ENCODE measurements around the gene SPIN1. TPM values are rescaled to one million over a fixed set of nuclear protein-coding genes. Genes with fewer than 3 reads are reported as not detected.

SPIN1 gene
- total RNA-seq, 1 experiment from 2014 or later: 76.9 TPM

GRCh38 chr9:88478246-88478645, 90.0 kb downstream of the SPIN1 start:
- TF ChIP-seq CTCF (IDR thresholded peaks at IDR 0.05) (no peak), TCF7L2 (IDR thresholded peaks at IDR 0.05; ENCODE audit: low read depth, low read length) (no peak), POLR2AphosphoS5 (IDR thresholded peaks at IDR 0.05; ENCODE audit: low read depth, low read length) (no peak), REST (IDR thresholded peaks at IDR 0.05; ENCODE audit: insufficient read depth in 1 of 2, low read depth in 2 of 2, low read length in 1 of 2) (no peak), SIN3A (IDR thresholded peaks at IDR 0.05; ENCODE audit: borderline replicate concordance, insufficient read depth, low read depth, low read length) (no peak)
- Histone ChIP-seq H3K9me3 (ENCODE audit: control insufficient read depth, insufficient read depth, low read depth, low read length) (no peaks in the 10 kb centered on the region), H3K27ac (ENCODE audit: low read length) (no peak overlapping the region), H3K4me3 (ENCODE audit: low read depth in 2 of 2, low read length in 2 of 2) (no peak overlapping the region), H3K4me1 (ENCODE audit: control insufficient read depth, insufficient read depth, low read length) (no peaks in the 10 kb centered on the region; the same call in 1 of the 2 replicates), H3K27me3 (ENCODE audit: control insufficient read depth, insufficient read depth, low read length) (no peaks in the 10 kb centered on the region), H3K36me3 (ENCODE audit: control insufficient read depth, insufficient read depth, low read length) (no peaks in the 10 kb centered on the region; the same call in 1 of the 2 replicates)
- ATAC-seq (no peak), DNase-seq (ENCODE audit: low read depth, low spot score) (no peak)
- BruUV-seq (replicated peaks): no TSS peak
- intact Hi-C loops (cut with micrococcal nuclease; ENCODE audit: unreplicated experiment) (no loop called here), in situ Hi-C loops (cut with HindIII; ENCODE audit: low pct_unique_long_range_greater_than_20kb, low sequenced_read_pairs) (no loop called here)
- POLR2A ChIA-PET: no interaction called here
- CTCF ChIA-PET: no interaction called here

- no peak overlapping the region for H3K27ac ChIP-seq (ENCODE audit: low read length)
- CTCF ChIA-PET: no interaction called here
- H3K4me1 ChIP-seq (ENCODE audit: control insufficient read depth, insufficient read depth, low read length): no peaks in the 10 kb centered on the region; the same call in 1 of the 2 replicates
- H3K9me3 ChIP-seq (ENCODE audit: control insufficient read depth, insufficient read depth, low read depth, low read length): no peaks in the 10 kb centered on the region
- no peak for ATAC-seq
- no peak for DNase-seq (ENCODE audit: low read depth, low spot score)
- no peak overlapping the region for H3K4me3 ChIP-seq (ENCODE audit: low read depth in 2 of 2, low read length in 2 of 2)
- BruUV-seq (replicated peaks): no TSS peak
- no peaks in the 10 kb centered on the region; the same call in 1 of the 2 replicates for H3K36me3 ChIP-seq (ENCODE audit: control insufficient read depth, insufficient read depth, low read length)
- intact Hi-C loops (cut with micrococcal nuclease; ENCODE audit: unreplicated experiment) (no loop called here), in situ Hi-C loops (cut with HindIII; ENCODE audit: low pct_unique_long_range_greater_than_20kb, low sequenced_read_pairs) (no loop called here)
- POLR2A ChIA-PET: no interaction called here
- H3K27me3 ChIP-seq (ENCODE audit: control insufficient read depth, insufficient read depth, low read length): no peaks in the 10 kb centered on the region
- TF ChIP-seq REST (IDR thresholded peaks at IDR 0.05; ENCODE audit: insufficient read depth in 1 of 2, low read depth in 2 of 2, low read length in 1 of 2): no peak
- no peak; the same call in 1 of the 2 replicates for TF ChIP-seq CTCF (IDR thresholded peaks at IDR 0.05)
- TF ChIP-seq POLR2AphosphoS5 (IDR thresholded peaks at IDR 0.05; ENCODE audit: low read depth, low read length): no peak
- TF ChIP-seq SIN3A (IDR thresholded peaks at IDR 0.05; ENCODE audit: borderline replicate concordance, insufficient read depth, low read depth, low read length): no peak
- TF ChIP-seq TCF7L2 (IDR thresholded peaks at IDR 0.05; ENCODE audit: low read depth, low read length): no peak
Observed at GRCh38 chr9:88481933-88482332, 93.7 kb downstream of the SPIN1 start.
